SK-N-DZ (cell line): ENCODE data around the gene ZPBP. TPM values are rescaled to one million over a fixed set of nuclear protein-coding genes. Genes with fewer than 3 reads are reported as not detected.

Experiments used
- DNase-seq: peaks from one replicate; pipeline ENCODE4 v3.0.0-alpha.2; 2015; ENCODE audit warnings: low spot score
- polyA plus RNA-seq, 2 experiments: library from polyadenylated mRNA; depleted of rRNA; stranded (reverse); fragments of >200 nt; gene quantifications; 2 replicates each; pipeline ENCODE4 v1.2.3, GENCODE V29; 2014

Gene ZPBP
- not detected in 2 replicates for polyA plus RNA-seq (2014; cell fraction: cytosol; rRNA removed)
- polyA plus RNA-seq (2014; cell fraction: nucleus; rRNA removed) = not detected in 2 replicates

DNA sequence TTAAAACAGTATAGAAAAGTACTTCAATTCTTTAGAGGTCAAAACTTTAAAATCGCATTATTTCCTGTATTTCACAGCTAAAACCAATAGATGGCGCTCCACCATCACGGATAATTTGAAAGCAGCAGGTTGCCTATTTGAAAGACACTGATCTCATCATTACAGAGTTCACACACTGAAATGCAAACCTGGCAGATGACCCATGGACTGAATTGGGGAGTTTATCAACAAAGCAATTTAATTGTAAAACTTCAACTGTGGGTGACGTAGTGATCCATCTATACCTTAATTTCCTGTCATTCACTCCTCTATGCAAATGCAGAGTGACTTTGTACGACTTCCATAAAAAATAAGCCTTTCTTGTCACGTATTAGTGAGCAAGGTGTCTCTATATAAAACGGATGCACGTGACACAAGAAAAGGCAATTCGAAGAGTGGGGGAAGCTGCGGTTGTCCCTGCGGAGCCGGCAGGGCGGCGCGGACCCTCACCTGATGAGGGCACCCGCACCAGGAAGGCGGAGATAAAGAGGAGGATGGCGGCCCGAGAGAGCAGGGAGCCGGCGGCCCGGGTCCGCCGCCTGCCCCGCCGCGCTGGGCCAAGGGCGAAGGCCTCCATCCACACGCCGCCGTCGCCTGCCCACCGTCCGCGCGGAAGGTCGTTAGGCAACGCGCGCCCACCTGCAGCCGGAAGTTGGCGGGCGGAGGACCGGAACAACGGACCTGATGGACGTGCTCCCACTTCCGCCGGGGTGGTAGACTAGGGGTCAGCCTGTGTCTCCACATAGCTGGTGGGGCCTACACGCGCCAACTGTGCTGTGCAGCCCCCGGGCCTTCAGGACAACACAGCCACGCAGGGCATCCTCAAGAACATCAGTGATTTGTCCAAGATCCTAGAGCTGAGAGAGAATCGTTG is at the start of gene ZPBP:
TSS of gene ZPBP (minus strand) at position 668 of the 913 bp plus-strand sequence. CDS start at position 616, 52 bp downstream.
- DNase-seq = peak; percentile 9

GRCh38 chr7:50142425-50143017 is 49.5 kb upstream of the ZPBP start:
- DNase-seq = peak; percentile 11

DNA sequence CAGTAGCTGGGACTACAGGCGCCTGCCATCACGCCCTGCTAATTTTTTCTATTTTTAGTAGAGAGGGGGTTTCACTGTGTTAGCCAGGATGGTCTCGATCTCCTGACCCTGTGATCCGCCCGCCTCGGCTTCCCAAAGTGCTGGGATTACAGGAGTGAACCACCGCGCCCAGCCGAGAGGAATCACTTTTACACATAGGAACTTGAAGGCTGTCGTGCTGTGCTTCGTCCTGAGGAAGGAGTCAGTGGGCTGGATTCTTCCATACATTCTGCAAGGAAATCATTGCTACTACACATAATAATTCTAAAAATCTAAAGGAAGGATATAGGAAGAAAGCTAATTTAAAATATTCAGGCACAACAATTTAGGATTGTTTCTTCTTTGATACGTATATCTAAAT is 48.8 kb upstream of the ZPBP start:
- no peak for DNase-seq

GRCh38 chr7:50141131-50141530 is 48.1 kb upstream of the ZPBP start:
- no peak for DNase-seq

DNA sequence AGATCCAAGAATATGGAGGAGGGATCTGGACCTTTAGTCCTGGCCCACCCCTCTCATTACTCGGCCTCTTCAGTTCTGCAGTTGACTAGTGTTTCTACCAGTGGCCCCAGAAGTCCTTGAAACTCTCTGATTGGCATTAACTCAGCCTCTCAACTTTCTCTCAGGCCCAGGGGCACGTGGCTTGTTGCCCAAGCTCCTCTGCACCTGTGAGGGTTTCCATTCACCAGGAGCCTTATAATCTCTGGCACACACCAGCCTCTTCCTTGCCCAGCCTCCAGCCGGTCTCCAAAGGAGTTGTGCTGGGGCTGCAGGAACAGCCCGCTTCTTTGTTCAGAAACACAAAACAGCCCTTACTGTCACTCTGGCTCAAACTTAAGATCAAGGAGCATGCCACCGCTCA is 47.6 kb upstream of the ZPBP start:
- no peak for DNase-seq

DNA sequence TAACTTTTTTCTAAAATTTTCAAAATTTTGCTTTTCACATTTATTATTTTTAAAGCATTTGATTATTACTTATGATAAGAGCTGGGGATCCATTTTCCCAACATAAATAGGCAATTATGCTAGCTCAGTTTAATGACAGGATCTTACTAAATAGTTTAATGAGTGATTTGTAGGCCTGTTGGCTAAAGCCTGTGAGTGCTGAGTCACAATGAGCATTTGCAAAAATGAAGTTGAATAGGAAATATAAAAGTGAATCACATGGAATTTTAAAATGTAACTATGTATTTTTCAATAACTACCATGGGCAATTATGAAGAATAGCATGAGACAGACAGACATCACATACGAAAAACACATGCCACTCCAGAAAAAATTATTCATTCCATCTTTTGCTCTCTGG is 45.1 kb upstream of the ZPBP start:
- DNase-seq = no peak

DNA sequence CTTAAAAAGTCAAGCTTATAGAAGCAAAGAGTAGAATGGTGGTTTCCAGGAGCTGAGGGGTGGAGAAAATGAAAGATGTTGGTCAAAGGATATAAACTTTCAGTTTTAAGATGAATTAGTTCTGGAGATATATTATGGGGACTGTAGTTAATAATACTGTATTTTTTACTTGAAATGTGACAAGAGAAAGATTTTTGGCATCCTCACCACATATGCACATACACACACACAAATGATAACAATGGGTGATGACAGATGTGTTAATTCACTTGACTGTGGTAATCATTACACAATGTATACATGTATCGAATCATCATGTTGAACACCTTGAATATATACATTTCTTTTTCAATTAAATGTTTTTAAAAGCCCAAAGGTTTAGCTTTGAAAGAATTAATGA is 32.7 kb upstream of the ZPBP start:
- no peak for DNase-seq

GRCh38 chr7:50121286-50121685 is 28.2 kb upstream of the ZPBP start:
- DNase-seq = no peak

GRCh38 chr7:50119815-50120637 is 27.0 kb upstream of the ZPBP start:
- no peak for DNase-seq

- no peak for DNase-seq
Observed at GRCh38 chr7:50112250-50112649, 19.2 kb upstream of the ZPBP start.

DNA sequence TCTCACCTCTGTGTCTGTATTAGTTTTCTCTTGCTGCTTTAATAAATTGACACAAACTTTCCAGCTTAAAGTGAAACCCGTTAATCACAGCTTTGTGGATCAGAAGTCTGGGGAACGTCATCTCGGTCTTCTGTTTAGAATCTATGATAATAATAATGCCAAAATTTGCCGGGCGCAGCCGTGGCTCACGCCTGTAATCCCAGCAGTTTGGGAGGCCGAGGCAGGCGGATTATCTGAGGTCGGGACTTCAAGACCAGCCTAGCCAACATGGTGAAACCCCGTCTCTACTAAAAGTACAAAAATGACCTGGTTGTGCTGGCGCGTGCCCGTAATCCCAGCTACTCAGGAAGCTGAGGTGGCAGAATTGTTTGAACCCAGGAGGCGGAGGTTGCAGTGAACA is 8.8 kb upstream of the ZPBP start:
- DNase-seq = no peak

DNA sequence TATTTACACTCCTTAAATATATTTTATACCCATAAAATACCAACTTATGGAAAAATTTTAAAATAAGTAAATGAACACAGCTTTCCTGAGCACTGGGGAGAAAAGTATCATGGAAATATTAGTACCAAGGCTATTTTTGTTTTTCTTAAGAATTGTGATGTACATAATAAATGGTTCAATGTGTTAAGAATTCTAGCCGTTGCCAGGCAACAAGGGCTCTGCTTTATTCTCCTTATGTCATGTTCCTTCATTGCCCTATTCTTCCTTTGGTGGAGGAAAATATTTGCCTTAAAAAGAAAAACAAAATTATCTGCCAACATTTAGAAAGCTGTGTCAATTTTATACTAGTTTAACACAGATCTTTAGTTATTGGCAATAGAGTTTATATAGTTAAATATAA is 2.6 kb upstream of the ZPBP start:
- no peak for DNase-seq

DNA sequence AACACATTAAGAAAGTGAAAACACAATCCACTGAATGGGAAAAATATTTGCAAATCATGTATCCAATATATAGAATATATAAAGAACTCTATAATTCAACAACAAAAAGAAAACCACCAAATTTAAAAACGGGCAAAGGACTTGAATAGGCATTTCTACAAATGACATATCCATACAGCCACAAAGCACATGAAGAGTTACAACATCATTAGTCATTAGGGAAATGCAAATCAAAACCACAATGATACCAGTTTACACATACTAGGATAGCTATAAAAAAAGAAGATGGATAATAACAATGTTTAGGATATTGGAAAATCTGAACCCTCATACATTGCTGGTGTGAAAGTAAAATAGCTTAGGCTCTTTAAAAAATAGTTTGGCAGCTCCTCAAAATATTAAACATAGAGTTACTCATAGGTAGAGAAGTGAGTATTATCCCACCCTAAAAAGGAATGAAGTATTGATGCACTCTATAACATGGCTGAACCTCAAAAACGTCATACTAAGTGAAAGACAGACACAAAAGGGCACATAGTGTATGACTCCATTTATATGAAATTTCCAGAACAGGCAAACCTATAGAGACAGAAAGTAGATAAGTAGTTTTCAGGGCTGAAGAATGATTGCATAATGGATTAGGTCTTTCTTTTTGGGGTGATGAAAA is 4.5 kb downstream of the ZPBP start:
- no peak for DNase-seq

DNA sequence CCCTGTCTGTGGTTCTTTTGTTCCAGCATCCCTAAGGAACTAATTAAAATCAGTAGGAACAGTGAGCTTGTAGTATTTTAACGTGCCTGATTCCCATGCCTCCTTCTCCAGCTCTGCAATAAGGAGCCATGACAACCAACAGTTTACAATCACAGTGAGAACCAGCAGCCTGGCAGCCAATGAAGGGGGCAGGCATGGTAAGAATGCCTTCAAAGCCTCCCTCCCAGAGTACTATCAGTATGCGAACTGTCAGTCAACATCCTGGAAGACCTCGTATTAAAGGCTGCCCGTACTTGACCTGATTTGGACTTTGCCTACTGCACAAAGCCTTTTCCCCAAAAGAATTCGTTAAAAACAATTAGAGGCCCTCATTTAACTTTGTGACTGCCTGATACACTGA is 7.7 kb downstream of the ZPBP start:
- no peak for DNase-seq

DNA sequence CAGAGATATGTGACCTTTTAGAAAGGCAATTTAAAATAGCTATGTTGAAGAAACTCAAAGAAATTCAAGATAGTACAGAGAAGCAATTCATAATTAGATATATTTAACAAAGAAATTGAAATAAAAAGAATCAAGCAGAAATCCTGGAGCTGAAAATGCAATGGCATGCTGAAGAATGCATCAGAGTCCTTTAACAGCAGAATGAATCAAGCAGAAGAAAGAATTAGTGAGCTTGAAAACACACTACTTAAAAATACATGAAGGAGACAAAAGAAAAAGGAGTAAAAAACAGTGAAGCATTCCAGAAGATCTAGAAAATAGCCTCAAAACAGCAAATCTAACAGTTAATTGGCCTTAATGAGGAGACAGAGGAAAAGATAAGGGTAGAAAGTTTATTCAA is 20.0 kb downstream of the ZPBP start:
- DNase-seq = no peak

DNA sequence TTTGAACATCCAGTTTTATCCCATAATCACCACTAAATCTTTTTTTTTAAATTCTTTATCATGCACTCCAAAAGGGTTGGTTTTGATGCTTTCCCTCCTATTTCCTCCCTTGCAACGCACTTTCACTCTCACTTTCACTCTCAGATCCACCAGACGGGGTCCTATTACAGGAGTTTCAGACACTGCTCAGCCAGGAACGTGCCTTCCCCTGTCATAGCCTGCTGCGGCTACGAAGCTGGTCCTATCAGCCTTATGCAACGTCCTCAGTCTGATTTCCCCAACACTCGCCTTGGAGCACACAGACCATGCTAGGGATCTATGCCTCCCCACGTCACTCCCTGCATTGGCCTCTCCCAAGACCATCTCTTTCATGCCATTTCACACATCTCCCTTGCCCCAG is 23.4 kb downstream of the ZPBP start:
- no peak for DNase-seq

DNA sequence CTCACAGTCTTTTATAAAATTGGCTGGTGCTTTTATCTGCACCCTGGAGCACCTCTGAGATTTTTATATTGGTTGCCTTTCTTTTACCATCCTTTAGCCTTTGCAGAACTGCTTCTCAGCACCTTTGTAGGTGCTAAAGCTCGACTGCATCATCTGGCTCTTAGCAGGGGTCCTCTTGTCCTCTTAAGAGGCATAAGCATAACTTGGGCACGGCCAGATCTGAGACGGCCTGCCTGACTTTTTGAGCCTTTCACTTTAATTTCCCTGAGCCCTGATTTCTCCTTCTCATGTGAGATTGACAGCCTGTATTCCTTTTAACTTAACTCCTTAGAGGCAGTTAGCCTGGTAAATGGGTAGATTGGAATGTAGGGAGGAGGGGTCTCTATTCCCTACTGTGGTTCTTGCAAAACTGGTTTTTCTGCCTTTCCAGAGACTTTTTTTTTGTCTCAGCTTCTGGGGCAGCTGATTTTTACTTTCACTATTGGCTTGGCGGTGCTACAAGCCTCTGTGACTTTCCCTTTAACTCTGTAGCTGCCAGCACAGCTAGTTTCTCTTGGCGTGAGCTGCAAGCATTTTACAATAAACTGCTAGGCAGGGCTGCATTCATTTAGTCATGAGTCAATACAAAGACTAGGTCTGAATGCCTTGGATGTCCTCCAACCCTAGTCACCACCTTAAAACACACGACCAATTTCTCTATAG is 24.0 kb downstream of the ZPBP start:
- DNase-seq = no peak

DNA sequence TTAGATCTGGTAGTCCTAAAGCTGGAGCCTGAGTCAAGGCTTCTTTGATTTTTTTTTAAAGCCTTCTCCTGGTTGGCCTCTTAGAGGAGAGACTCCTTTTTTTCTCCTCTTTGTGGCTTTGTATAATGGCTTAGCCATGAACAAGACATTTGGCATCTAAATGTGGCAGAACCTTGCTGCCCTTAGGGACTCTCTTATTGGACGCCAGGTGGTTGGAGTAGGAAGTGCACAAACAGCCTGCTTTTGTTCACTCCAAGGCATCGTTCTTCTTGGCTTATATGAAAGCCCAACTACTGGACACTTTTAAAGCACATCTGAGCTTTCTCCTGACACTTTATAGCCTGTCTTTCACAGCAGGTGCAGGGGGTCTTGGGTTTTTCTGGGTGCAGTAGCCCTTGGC is 25.0 kb downstream of the ZPBP start:
- no peak for DNase-seq

GRCh38 chr7:50062951-50063350 is 30.1 kb downstream of the ZPBP start:
- no peak for DNase-seq

DNA sequence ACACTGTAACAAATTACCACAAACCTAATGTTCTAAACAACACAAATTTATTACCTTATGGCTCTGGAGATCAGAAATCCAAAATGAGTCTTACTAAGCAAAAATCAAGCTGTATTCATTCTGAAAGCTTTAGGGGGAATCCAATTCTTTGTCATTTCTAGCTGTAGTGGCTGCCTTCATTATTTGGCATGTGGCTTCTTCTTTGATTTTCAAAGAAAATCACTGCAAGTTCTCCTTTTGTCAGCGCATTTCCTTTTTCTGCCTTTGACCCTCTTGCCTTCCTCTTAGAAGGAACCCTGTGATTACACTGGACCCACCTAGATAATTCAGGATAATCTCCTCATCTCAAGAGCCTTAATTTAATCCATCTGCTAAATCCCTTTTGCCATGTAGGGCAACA is 36.9 kb downstream of the ZPBP start:
- DNase-seq = no peak

DNA sequence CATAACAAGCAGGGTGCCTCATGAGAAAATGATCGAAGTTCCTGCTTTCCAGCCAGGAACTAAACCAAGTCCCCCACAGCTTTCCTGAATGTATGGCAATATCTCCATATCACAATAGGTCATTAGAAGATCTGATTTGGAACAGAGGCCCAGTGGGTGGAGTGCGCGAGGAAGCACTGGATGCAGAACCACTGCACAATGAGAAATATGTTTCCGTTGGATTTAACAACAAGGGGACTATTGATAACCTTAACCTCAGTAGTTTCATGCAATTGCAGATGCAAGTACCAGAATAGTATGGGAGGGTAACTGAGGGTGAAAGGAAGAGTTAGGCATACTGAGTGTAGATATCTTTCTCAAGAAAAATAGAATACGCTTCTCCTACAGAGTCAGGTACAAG is 45.3 kb downstream of the ZPBP start:
- DNase-seq = no peak
